Peyer's patch (tissue), 4 donors: ENCODE data around the gene SIKE1. TPM values are rescaled to one million over a fixed set of nuclear protein-coding genes. Genes with fewer than 3 reads are reported as not detected.

Experiments used
- DNase-seq, 3 donors: peaks; one replicate each; pipeline ENCODE4 v3.0.0-alpha.2; 2017 to 2019
- H3K27ac ChIP-seq, 4 donors: fragments of 200-600 bp; sonication (generic); one replicate each; pipeline ENCODE4 v1.5.1; 2016 to 2019
- H3K27me3 ChIP-seq, 2 donors: fragments of 200-600 bp; sonication (generic); one replicate each; pipeline ENCODE4 v1.5.1; 2019
- H3K36me3 ChIP-seq, 3 donors: fragments of 200-600 bp; sonication (generic); one replicate each; pipeline ENCODE4 v1.5.1; 2016 to 2019
- H3K4me1 ChIP-seq, 4 donors: fragments of 200-600 bp; sonication (generic); one replicate each; pipeline ENCODE4 v1.5.1; 2016 to 2019
- H3K4me3 ChIP-seq, 4 donors: fragments of 200-600 bp; sonication (generic); 1 replicate in 3 of 4; 2 replicates in 1 of 4; pipeline ENCODE4 v1.5.1; 2016 to 2019; ENCODE audit warnings: mild to moderate bottlenecking in 1 of 4
- H3K9me3 ChIP-seq, 4 donors: fragments of 200-600 bp; sonication (generic); one replicate each; pipeline ENCODE4 v1.5.1; 2016 to 2019; ENCODE audit warnings: mild to moderate bottlenecking in 1 of 4
- CTCF ChIP-seq, 6 experiments: fragments of 450-650 bp in 4 of 6; fragments of 200-600 bp in 2 of 6; sonication (generic) in 1 of 6; IDR thresholded peaks; one replicate each; pipeline ENCODE4 v1.5.1; 2017 to 2019; ENCODE audit warnings: antibody characterized with exemption in 6 of 6, mild to moderate bottlenecking in 3 of 6, moderate library complexity in 1 of 6
- POLR2A ChIP-seq, 2 donors: fragments of 450-650 bp; IDR thresholded peaks; one replicate each; pipeline ENCODE4 v1.5.1; 2017; ENCODE audit warnings: antibody characterized with exemption in 2 of 2, mild to moderate bottlenecking in 2 of 2, moderate library complexity in 2 of 2
- total RNA-seq, 4 donors: library from RNA; depleted of rRNA; stranded (reverse); fragments of >200 nt; gene quantifications; one replicate each; pipeline ENCODE4 v1.1.0, GENCODE V29; 2016

The SIKE1 gene
- total RNA-seq, 4 donors from 2014 or later, result 23.1 to 29.2 (median 25.9) TPM

- Histone ChIP-seq H3K27me3 (no peaks in the 10 kb centered on the region), H3K9me3 (no peaks in the 10 kb centered on the region), H3K4me3 (no peak overlapping the region), H3K36me3 (peaks cover 0 to 54% (median 0%) of the 10 kb centered on the region in 3 donors), H3K27ac (no peak overlapping the region), H3K4me1 (no peaks in the 10 kb centered on the region)
- TF ChIP-seq CTCF (IDR thresholded peaks at IDR 0.05) (no peak), POLR2A (IDR thresholded peaks at IDR 0.05) (no peak)
- DNase-seq, result no peak
Measured at GRCh38 chr1:114771992-114772391, 8.5 kb downstream of the SIKE1 start.

DNA sequence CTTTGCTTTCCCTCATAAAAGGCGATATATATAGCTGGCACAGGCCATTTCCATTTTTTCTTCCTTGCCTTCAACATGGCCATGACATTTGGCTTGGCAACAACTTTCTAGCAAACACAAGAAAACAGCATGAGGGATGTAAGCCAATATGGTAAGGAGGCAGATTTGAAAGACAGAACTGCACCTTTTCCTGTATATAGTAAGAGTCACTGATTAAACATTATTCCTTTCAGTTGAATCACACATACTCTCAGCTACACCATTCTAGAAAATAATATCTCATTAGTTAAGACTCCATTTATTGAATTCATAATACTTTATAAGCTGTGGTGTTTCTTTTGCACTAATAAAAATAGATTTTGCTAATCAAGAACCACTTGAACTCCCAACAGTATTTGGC, 9.5 kb downstream of the SIKE1 start:
- Histone ChIP-seq H3K4me3 (no peak overlapping the region), H3K27ac (no peak overlapping the region), H3K4me1 (no peaks in the 10 kb centered on the region), H3K9me3 (no peaks in the 10 kb centered on the region), H3K36me3 (peaks cover 0 to 46% (median 0%) of the 10 kb centered on the region in 3 donors), H3K27me3 (no peaks in the 10 kb centered on the region)
- TF ChIP-seq POLR2A (IDR thresholded peaks at IDR 0.05) (no peak), CTCF (IDR thresholded peaks at IDR 0.05) (no peak)
- DNase-seq, result no peak

- no peak overlapping the region for H3K4me3 ChIP-seq
- H3K4me1 ChIP-seq, result no peaks in the 10 kb centered on the region
- no peak for DNase-seq
- H3K9me3 ChIP-seq, result no peaks in the 10 kb centered on the region
- no peaks in the 10 kb centered on the region for H3K27me3 ChIP-seq
- peaks cover 0 to 1% (median 0%) of the 10 kb centered on the region in 3 donors for H3K36me3 ChIP-seq
- no peak overlapping the region for H3K27ac ChIP-seq
- no peak for TF ChIP-seq POLR2A (IDR thresholded peaks at IDR 0.05)
Measured at GRCh38 chr1:114764689-114765088, 15.8 kb downstream of the SIKE1 start.

- H3K36me3 ChIP-seq, result no peaks in the 10 kb centered on the region
- H3K27me3 ChIP-seq, result no peaks in the 10 kb centered on the region
- no peak for DNase-seq
- no peak for TF ChIP-seq POLR2A (IDR thresholded peaks at IDR 0.05)
- TF ChIP-seq CTCF (IDR thresholded peaks at IDR 0.05), result no peak
- H3K4me1 ChIP-seq, result peaks cover 0 to 40% (median 15%) of the 10 kb centered on the region in 4 donors
- H3K9me3 ChIP-seq, result no peaks in the 10 kb centered on the region
- peak overlapping the region; percentile 85 to 94 (median 88) for H3K4me3 ChIP-seq
- peak overlapping the region; percentile 96 to 99 (median 98) for H3K27ac ChIP-seq
Measured at GRCh38 chr1:114758256-114758832, 22.1 kb downstream of the SIKE1 start.

- Histone ChIP-seq H3K27ac (peak within 1 kb of the TSS; percentile 96 to 99 (median 98)), H3K36me3 (no peaks in the 10 kb centered on the region), H3K27me3 (no peaks in the 10 kb centered on the region), H3K4me1 (peaks cover 0 to 47% (median 15%) of the 10 kb centered on the region in 4 donors), H3K9me3 (no peaks in the 10 kb centered on the region), H3K4me3 (peak within 1 kb of the TSS; percentile 85 to 94 (median 88))
- TF ChIP-seq POLR2A (IDR thresholded peaks at IDR 0.05) (peak; percentile 69 to 92), CTCF (IDR thresholded peaks at IDR 0.05) (peak in 4 of 6 experiments; percentile 16 to 63 (median 59))
- peak; percentile 95 to 99 (median 97) for DNase-seq
Measured at GRCh38 chr1:114757455-114758255, 22.8 kb downstream of the SIKE1 start, which contains the start of gene CSDE1. TSS of gene CSDE1 (minus strand) at chr1:114757984. CDS start at chr1:114739890, 18,094 bp downstream.

GRCh38 chr1:114756949-114757454, 23.5 kb downstream of the SIKE1 start:
- H3K9me3 ChIP-seq, result no peaks in the 10 kb centered on the region
- H3K4me1 ChIP-seq, result peaks cover 0 to 54% (median 20%) of the 10 kb centered on the region in 4 donors
- TF ChIP-seq POLR2A (IDR thresholded peaks at IDR 0.05) (no peak), CTCF (IDR thresholded peaks at IDR 0.05) (peak in 1 of 6 experiments; percentile 2)

More at GRCh38 chr1:114756949-114757454, 23.5 kb downstream of the SIKE1 start:
- DNase-seq, result peak in 1 of 3 donors; percentile 57
- Histone ChIP-seq H3K27ac (peak overlapping the region; percentile 96 to 99 (median 98)), H3K27me3 (no peaks in the 10 kb centered on the region), H3K36me3 (no peaks in the 10 kb centered on the region), H3K4me3 (peak overlapping the region; percentile 85 to 94 (median 88))
